ENCODE results near the gene MYH6.

- TF ChIP-seq CTCF (conservative IDR thresholded peaks at IDR 0.05; ENCODE audit: low read depth, low read length) (no peak), EZH2 (IDR thresholded peaks at IDR 0.05; ENCODE audit: borderline replicate concordance, low read depth, low read length, poor library complexity, severe bottlenecking) (no peak)
These were observed at the start of gene MYH6 for GRCh38 chr14:23407516-23408306.

Data from A673 (cell line).